Coronary artery (tissue), 2 donors: ENCODE data around the gene AFF1.
"Not testable (repeated sequence)": the region's sequence is repeated elsewhere in the genome, so short reads cannot be mapped to it uniquely, and the experiment has no call there.

Source experiments
- DNase-seq: peaks from one replicate; pipeline ENCODE4 v3.0.0-alpha.2; 2017; ENCODE audit warnings: low spot score
- H3K27ac ChIP-seq, 2 donors: fragments of 200-600 bp; sonication (generic); one replicate each; pipeline ENCODE4 v1.5.1; 2016 to 2019
- H3K4me3 ChIP-seq: fragments of 200-600 bp; sonication (generic); 2 replicates; pipeline ENCODE4 v1.5.1; 2016; ENCODE audit warnings: mild to moderate bottlenecking, moderate library complexity
- TF ChIP-seq, protein P1 (sequence below): fragments of 200-600 bp; sonication (generic); IDR thresholded peaks from one replicate; pipeline ENCODE4 v1.5.1; 2019; ENCODE audit warnings: antibody characterized with exemption

Gene AFF1

DNA sequence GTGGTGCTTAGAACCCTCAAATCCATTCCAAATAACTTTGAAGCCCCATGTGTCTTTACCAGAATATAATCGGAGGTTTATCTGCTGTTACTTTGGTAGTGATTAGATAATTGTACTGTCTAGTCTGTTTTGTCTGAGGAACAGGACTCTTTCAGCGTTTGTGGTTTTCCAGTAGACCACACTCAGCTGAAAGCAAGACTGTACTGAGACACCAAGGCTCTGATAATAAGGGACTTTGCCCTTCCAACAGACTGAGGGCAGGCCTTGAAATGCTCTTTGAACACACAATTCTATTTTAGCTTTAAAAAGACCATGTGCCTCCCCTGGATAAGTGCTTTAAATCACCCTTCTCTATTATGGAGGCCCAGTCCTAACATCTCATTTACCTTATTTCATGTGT, 209.5 kb downstream of the AFF1 start:
- Histone ChIP-seq H3K27ac (no peak overlapping the region), H3K4me3 (no peak overlapping the region)
- no peak for DNase-seq
- TF ChIP-seq, protein P1, sequence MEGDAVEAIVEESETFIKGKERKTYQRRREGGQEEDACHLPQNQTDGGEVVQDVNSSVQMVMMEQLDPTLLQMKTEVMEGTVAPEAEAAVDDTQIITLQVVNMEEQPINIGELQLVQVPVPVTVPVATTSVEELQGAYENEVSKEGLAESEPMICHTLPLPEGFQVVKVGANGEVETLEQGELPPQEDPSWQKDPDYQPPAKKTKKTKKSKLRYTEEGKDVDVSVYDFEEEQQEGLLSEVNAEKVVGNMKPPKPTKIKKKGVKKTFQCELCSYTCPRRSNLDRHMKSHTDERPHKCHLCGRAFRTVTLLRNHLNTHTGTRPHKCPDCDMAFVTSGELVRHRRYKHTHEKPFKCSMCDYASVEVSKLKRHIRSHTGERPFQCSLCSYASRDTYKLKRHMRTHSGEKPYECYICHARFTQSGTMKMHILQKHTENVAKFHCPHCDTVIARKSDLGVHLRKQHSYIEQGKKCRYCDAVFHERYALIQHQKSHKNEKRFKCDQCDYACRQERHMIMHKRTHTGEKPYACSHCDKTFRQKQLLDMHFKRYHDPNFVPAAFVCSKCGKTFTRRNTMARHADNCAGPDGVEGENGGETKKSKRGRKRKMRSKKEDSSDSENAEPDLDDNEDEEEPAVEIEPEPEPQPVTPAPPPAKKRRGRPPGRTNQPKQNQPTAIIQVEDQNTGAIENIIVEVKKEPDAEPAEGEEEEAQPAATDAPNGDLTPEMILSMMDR, result no peak

DNA sequence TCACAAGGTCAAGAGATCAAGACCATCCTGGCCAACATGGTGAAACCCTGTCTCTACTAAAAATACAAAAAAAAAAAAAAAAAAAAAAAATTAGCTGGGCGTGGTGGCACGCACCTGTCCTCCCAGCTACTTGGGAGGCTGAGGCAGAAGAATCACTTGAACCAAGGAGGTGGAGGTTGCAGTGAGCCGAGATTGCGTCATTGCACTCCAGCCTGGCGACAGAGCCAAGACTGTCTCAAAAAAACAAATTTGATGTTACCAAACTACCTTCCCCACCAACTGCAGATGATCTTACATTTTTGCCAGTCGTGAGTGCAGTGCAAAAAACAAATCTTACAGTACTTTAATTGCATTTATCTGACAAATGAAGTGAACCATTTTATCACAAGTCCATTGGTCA, 211.1 kb downstream of the AFF1 start:
- H3K27ac ChIP-seq, DNase-seq, H3K4me3 ChIP-seq: not testable (repeated sequence)

DNA sequence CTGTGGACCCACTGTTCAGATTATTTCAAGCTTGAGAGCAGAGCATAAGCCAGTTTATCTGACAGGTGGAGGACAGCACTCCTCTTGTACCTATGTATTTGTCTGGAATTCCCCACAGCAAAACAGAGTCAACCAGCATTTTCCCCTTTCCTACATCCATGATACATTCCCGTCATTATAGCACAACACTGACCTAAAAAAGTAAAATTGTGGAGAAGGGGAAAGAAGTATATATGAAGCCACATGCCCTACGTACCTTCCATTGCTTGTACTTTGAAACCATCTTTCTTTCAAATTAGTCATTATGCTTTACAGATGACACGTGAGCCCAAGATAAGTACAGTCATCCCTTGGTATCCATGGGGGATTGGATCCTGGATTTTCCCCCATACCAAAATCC, 212.3 kb downstream of the AFF1 start:
- no peak for DNase-seq
- TF ChIP-seq, protein P1, result no peak
- Histone ChIP-seq H3K27ac (no peak overlapping the region), H3K4me3 (no peak overlapping the region)

GRCh38 chr4:87150498-87151261, 215.9 kb downstream of the AFF1 start:
- Histone ChIP-seq H3K4me3 (no peak overlapping the region), H3K27ac (no peak overlapping the region)
- TF ChIP-seq, protein P1, result peak; percentile 75
- DNase-seq, result no peak

- Histone ChIP-seq H3K4me3 (no peak overlapping the region), H3K27ac (no peak overlapping the region)
- TF ChIP-seq, protein P1, result no peak
- DNase-seq, result no peak
Measured at GRCh38 chr4:87151730-87152129, 216.9 kb downstream of the AFF1 start.

- TF ChIP-seq, protein P1, result no peak
- no peak overlapping the region for H3K4me3 ChIP-seq
- no peak for DNase-seq
- H3K27ac ChIP-seq, result no peak overlapping the region
Measured at GRCh38 chr4:87152310-87153041, 217.7 kb downstream of the AFF1 start.

DNA sequence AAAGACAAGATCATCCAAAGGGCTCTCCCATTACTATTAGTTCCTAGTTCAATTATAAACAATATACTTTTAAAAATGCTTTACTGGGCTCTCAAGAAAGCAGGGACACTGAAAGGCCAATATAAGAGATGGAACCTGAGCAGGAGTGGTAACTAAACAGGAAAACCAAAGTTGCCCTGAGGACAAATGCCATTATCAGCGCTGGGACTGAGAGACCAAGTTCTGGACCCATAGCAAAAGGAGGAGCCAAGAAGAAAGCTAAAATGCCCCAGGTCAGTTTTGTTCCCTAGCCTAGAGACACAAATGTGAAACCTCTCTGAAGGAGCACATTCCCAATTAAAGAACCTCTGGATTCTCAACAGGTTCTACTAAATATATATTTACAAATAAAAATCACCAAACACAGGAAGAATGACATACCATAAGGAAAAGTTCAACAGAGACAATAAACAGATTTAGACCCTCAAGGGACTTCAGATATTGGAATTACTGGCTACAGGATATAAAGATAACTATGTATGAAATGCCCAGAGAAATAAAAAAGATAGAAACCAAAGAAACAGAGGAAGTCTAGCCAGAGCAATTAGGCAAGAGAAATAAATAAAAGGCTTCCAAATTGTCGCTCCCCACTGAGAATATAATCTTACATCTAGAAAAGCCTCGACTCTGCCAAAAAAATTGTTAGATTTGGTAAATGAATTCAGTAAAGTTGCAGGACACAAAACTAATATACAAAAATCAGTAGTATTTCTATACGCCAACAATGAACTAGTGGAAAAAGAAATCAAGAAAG, 218.5 kb downstream of the AFF1 start:
- TF ChIP-seq, protein P1, result no peak
- DNase-seq, result no peak

More for the DNA sequence above, 218.5 kb downstream of the AFF1 start:
- Histone ChIP-seq H3K27ac (no peak overlapping the region), H3K4me3 (no peak overlapping the region)
